GM12878 (cell line): ENCODE results near the gene FBXL3. TPM values are rescaled to one million over a fixed set of nuclear protein-coding genes. Genes with fewer than 3 reads are reported as not detected.

Experiments
- ATAC-seq: fragments of 200-7000 bp; cut with Tn5 transposase; 3 replicates; pipeline ENCODE4 v1.9.1; 2020; ENCODE audit warnings: mild to moderate bottlenecking, moderate library complexity
- BruUV-seq: library from RNA; stranded (reverse); fragments of 400-500 nt; replicated peaks from 2 replicates; lab custom pipeline; 2021; lab: Mats Ljungman, UMichigan
- CTCF ChIA-PET: fragments of 300-600 bp; sonication (Branson Sonifier 250); formaldehyde crosslinking; extraction: SDS; loops from one replicate; lab custom pipeline; 2021; ENCODE audit warnings: inconsistent platforms; lab: Yijun Ruan, JAX
- POLR2A ChIA-PET: fragments of 350-600 bp; formaldehyde crosslinking; extraction: SDS; loops from one replicate; lab custom pipeline; 2021; ENCODE audit warnings: inconsistent platforms; lab: Charles Lee
- RAD21 ChIA-PET: fragments of 300-600 bp; sonication (Branson Sonifier 250); formaldehyde crosslinking; loops from one replicate; lab custom pipeline; 2023; ENCODE audit warnings: antibody characterized with exemption; ENCODE audit not compliant: unreplicated experiment; lab: Charles Lee
- SMC1A ChIA-PET: fragments of 300-600 bp; sonication (Branson Sonifier 250); formaldehyde crosslinking; loops from one replicate; lab custom pipeline; 2023; ENCODE audit not compliant: unreplicated experiment, uncharacterized antibody; lab: Charles Lee
- DNase-seq: peaks from one replicate; pipeline ENCODE4 v3.0.0-alpha.2; 2011; ENCODE audit warnings: low read depth, low spot score
- FAIRE-seq: peaks from 3 replicates; lab custom pipeline; 2011; peaks lifted over from hg19 to GRCh38; lab: Jason Lieb, UNC
- H2AFZ ChIP-seq: 2 replicates; pipeline ENCODE4 v1.6.0; 2011; ENCODE audit warnings: low read depth, low read length, control low read depth; ENCODE audit not compliant: control insufficient read depth
- H3K27ac ChIP-seq: 2 replicates; pipeline ENCODE4 v1.5.1; 2011; ENCODE audit warnings: control low read depth; ENCODE audit not compliant: control insufficient read depth, insufficient read depth
- H3K27me3 ChIP-seq, 2 experiments: replicated peaks in 1 of 2; 2 replicates each; pipeline versions ENCODE4 v1.6.0 to v1.6.1; 2011; ENCODE audit warnings: low read length in 1 of 2; ENCODE audit not compliant: control insufficient read depth in 2 of 2, insufficient read depth in 2 of 2
- H3K36me3 ChIP-seq, 2 experiments: 2 replicates each; pipeline ENCODE4 v1.5.1; 2011; ENCODE audit warnings: low read length in 1 of 2; ENCODE audit not compliant: control insufficient read depth in 2 of 2, insufficient read depth in 2 of 2
- H3K4me1 ChIP-seq: 2 replicates; pipeline ENCODE4 v1.6.1; 2011; ENCODE audit warnings: mild to moderate bottlenecking, low read length, moderate library complexity, mixed read lengths; ENCODE audit not compliant: control insufficient read depth, insufficient read depth
- H3K4me2 ChIP-seq: 2 replicates; pipeline ENCODE4 v1.6.0; 2011; ENCODE audit warnings: control low read depth; ENCODE audit not compliant: control insufficient read depth, insufficient read depth
- H3K4me3 ChIP-seq: fragments of 200-600 bp; sonication (generic); 2 replicates; pipeline ENCODE4 v1.5.1; 2016
- H3K79me2 ChIP-seq: 2 replicates; pipeline ENCODE4 v1.6.0; 2011; ENCODE audit warnings: low read length; ENCODE audit not compliant: control insufficient read depth, insufficient read depth
- H3K9ac ChIP-seq: 2 replicates; pipeline ENCODE4 v1.8.0; 2011; ENCODE audit warnings: low read length, control low read depth, mixed read lengths; ENCODE audit not compliant: control insufficient read depth, insufficient read depth
- H3K9me3 ChIP-seq: replicated peaks from 3 replicates; pipeline ENCODE4 v1.5.1; 2011; ENCODE audit warnings: mild to moderate bottlenecking, low read length; ENCODE audit not compliant: control insufficient read depth, insufficient read depth
- H4K20me1 ChIP-seq: 2 replicates; pipeline ENCODE4 v1.6.0; 2011; ENCODE audit not compliant: control insufficient read depth, insufficient read depth
- BMI1 ChIP-seq: fragments of 450-650 bp; IDR thresholded peaks from 2 replicates; pipeline ENCODE4 v1.6.1; 2016; ENCODE audit warnings: mild to moderate bottlenecking, moderate library complexity, borderline replicate concordance
- BRCA1 ChIP-seq: IDR thresholded peaks from 2 replicates; pipeline ENCODE4 v1.6.1; 2011; ENCODE audit warnings: low read depth, low read length, improper control_type of control experiment
- FOXK2 ChIP-seq: fragments of 450-650 bp; IDR thresholded peaks from 2 replicates; pipeline ENCODE4 v1.6.1; 2017; ENCODE audit warnings: mild to moderate bottlenecking, moderate library complexity
- HSF1 ChIP-seq: fragments of 150-350 bp; IDR thresholded peaks from 2 replicates; pipeline ENCODE4 v1.6.1; 2014; ENCODE audit warnings: mild to moderate bottlenecking, low read depth, low read length
- RAD21 ChIP-seq: IDR thresholded peaks from 2 replicates; pipeline ENCODE4 v1.6.1; 2011; ENCODE audit warnings: mild to moderate bottlenecking, low read depth, low read length, moderate library complexity; ENCODE audit not compliant: insufficient read depth
- RELA ChIP-seq: fragments of 450-650 bp; IDR thresholded peaks from 2 replicates; pipeline ENCODE4 v1.8.0; 2014; ENCODE audit warnings: borderline replicate concordance; ENCODE audit not compliant: partially characterized antibody
- RELB ChIP-seq: fragments of 450-650 bp; IDR thresholded peaks from 2 replicates; pipeline ENCODE4 v1.6.1; 2017; ENCODE audit warnings: low read depth, mild to moderate bottlenecking, moderate library complexity
- SIX5 ChIP-seq: IDR thresholded peaks from 2 replicates; pipeline ENCODE4 v1.6.1; 2011; ENCODE audit warnings: mild to moderate bottlenecking, low read depth, low read length, moderate library complexity; ENCODE audit not compliant: severe bottlenecking
- SPI1 ChIP-seq: IDR thresholded peaks from 2 replicates; pipeline ENCODE4 v1.6.1; 2011; ENCODE audit warnings: low read depth, mild to moderate bottlenecking, low read length, moderate library complexity, borderline replicate concordance; ENCODE audit not compliant: insufficient read depth
- TCF7 ChIP-seq: IDR thresholded peaks from 2 replicates; pipeline ENCODE4 v1.6.1; 2014; ENCODE audit warnings: antibody characterized with exemption, borderline replicate concordance
- ZNF622 ChIP-seq: fragments of 450-650 bp; IDR thresholded peaks from 2 replicates; pipeline ENCODE4 v1.6.1; 2017; ENCODE audit warnings: mild to moderate bottlenecking, inconsistent platforms
- ZSCAN29 ChIP-seq: fragments of 450-650 bp; IDR thresholded peaks from 2 replicates; pipeline ENCODE4 v1.6.1; 2017; ENCODE audit warnings: mild to moderate bottlenecking, moderate library complexity
- WGBS: methylation state at CpG from one replicate; pipeline ENCODE4 v1.1.6; 2016; ENCODE audit warnings: low lambda C conversion rate; ENCODE audit not compliant: insufficient replicate concordance, insufficient coverage; ENCODE audit errors: missing lambda C conversion rate; 5-methylcytosine and 5-hydroxymethylcytosine counted together
- in situ Hi-C: fragments of 300-500 bp; cut with MboI; formaldehyde crosslinking; loops from 9 replicates; pipeline ENCODE4 v1.14.3; 2018; ENCODE audit warnings: mixed read lengths
- intact Hi-C: fragments of 100-400 bp; cut with micrococcal nuclease; formaldehyde crosslinking; loops from one replicate; pipeline ENCODE4 v1.14.2; 2022; ENCODE audit not compliant: unreplicated experiment
- polyA plus RNA-seq, 11 experiments: library from polyadenylated mRNA; depleted of rRNA in 4 of 11; unstranded in 6 of 11; stranded (reverse) in 5 of 11; fragments of >200 nt; fragmentation: Nextera tagmentation in 4 of 11; fragmentation: Illumina TruSeq in 1 of 11; extraction: Ambion mirVana in 4 of 11; extraction: Trizol in 1 of 11; gene quantifications; 1 replicate in 1 of 11; 2 replicates in 10 of 11; pipeline versions ENCODE4 v1.2.1 to v1.2.3, GENCODE V29; 2011 to 2016; ENCODE audit warnings: inconsistent platforms in 2 of 11, missing spikeins in 2 of 11, low read depth in 1 of 11
- total RNA-seq, 4 experiments: library from RNA; depleted of rRNA in 3 of 4; stranded (reverse); fragments of >200 nt in 3 of 4; fragmentation: Illumina TruSeq in 1 of 4; extraction: Trizol in 1 of 4; gene quantifications; 2 replicates each; pipeline versions ENCODE4 v1.2.1 to v1.2.3, GENCODE V29; 2013 to 2021

FBXL3 gene
- total and polyA plus RNA-seq, 10 of the 15 experiments (the other 5 are each of a cell fraction or from before 2014, with no cell fraction given) = 9.0 to 26.4 (median 19.7) TPM

GRCh38 chr13:76958841-76959432, 68.0 kb downstream of the FBXL3 start:
- ChIA-PET RAD21 (no interaction called here), SMC1A (no interaction called here), CTCF (no interaction called here), POLR2A (no interaction called here)
- Histone ChIP-seq H3K27ac (no peak overlapping the region), H3K4me2 (no peak overlapping the region), H3K4me1 (no peaks in the 10 kb centered on the region), H3K36me3 (no peaks in the 10 kb centered on the region), H3K4me3 (no peak overlapping the region), H2AFZ (no peak overlapping the region), H4K20me1 (no peaks in the 10 kb centered on the region), H3K27me3 (no peaks in the 10 kb centered on the region), H3K9ac (no peak overlapping the region), H3K9me3 (no peaks in the 10 kb centered on the region; the same call in 2 of the 3 replicates), H3K79me2 (no peaks in the 10 kb centered on the region)
- intact Hi-C loops = no loop called here
- WGBS = 6% methylated on average over 4 of the region's 4 CpGs
- no peak for FAIRE-seq
- no TSS peak for BruUV-seq
- ATAC-seq = no peak
- in situ Hi-C loops = no loop called here
- TF ChIP-seq BMI1 = no peak
- TF ChIP-seq ZNF622 = no peak
- TF ChIP-seq TCF7 = no peak
- no peak for TF ChIP-seq RELA
- TF ChIP-seq BRCA1 = no peak
- TF ChIP-seq HSF1 = no peak
- no peak for TF ChIP-seq ZSCAN29
- no peak for TF ChIP-seq RAD21
- TF ChIP-seq SIX5 = no peak
- no peak for TF ChIP-seq RELB
- TF ChIP-seq SPI1 = no peak
- no peak for TF ChIP-seq FOXK2
- DNase-seq = no peak
